NCI-H82 treated with DMSO at 0.1 percent for 48 hours (cell line): ENCODE data around the gene RHOT2.

Experiments used
- DNase-seq: peaks from one replicate; lab custom pipeline; 2025; ENCODE audit not compliant: unreplicated experiment; lab: John Stamatoyannopoulos, UW

RHOT2 gene

DNA sequence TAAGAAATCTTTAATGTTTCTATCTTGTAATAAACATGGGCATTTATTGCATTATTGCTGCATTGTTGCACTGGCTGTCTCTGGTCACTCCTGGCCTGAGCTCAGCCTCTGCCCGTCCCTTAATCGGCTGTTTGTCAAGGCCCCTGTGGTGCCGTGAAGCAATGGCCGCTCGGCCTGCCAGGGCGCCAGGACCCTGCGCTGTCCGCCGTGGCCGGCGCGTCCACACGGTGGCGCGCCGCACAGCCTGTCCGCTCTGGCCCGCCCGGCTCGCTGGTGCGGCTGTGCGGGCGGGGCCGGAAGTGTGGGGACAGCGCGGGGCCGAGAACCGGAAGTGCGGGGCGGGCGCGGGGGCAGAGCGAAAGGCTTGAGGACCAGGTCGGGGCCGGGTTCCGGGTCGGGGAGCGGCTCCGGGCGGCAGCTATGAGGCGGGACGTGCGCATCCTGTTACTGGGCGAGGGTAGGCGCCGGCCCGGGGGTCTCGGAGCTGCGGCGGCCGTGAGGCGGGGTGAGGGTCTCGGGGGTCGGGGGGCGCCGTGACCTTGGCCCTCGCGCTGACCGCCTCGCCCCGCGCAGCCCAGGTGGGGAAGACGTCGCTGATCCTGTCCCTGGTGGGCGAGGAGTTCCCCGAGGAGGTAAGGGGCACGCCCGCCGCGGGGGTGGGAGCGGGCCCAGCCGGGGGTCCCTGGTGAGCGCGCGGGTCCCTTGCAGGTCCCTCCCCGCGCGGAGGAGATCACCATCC, at the start of gene RHOT2:
Gene RHOT2 (plus strand): TSS at position 353 of the 739 bp plus-strand sequence. CDS start 68 bp downstream, at position 421.
- DNase-seq, result peak; percentile 61

DNA sequence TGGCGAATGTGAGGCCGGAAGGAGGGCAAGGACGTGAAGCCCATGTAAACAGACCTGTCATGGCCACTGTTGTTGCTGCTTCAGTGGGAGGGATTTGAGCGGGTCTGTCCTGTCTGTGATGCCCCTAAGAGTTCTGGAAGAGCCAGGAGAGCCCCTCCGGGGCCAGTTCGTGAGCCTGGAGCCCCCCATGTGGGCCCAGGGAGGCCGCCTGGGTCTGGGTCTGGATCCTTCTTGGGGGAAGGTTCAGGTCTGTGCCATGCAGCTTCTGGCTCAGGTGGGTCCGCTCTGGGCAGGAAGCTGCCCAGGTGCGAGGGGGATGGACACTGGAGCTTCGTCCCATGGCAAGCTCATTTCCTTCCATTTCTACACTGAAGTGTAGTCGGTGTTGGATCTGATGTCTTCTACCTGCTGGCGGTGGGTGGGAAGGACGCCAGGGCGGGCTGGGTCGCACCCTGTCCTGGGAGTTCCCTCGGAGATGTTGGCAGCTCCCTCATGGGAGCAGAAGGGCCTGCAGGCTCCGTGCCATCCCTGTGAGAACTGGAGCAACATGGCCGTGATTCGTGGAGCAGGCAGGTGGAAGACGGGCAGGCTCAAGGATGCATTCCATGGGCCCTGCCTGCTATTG, 48.3 kb upstream of the RHOT2 start:
- DNase-seq, result no peak

DNA sequence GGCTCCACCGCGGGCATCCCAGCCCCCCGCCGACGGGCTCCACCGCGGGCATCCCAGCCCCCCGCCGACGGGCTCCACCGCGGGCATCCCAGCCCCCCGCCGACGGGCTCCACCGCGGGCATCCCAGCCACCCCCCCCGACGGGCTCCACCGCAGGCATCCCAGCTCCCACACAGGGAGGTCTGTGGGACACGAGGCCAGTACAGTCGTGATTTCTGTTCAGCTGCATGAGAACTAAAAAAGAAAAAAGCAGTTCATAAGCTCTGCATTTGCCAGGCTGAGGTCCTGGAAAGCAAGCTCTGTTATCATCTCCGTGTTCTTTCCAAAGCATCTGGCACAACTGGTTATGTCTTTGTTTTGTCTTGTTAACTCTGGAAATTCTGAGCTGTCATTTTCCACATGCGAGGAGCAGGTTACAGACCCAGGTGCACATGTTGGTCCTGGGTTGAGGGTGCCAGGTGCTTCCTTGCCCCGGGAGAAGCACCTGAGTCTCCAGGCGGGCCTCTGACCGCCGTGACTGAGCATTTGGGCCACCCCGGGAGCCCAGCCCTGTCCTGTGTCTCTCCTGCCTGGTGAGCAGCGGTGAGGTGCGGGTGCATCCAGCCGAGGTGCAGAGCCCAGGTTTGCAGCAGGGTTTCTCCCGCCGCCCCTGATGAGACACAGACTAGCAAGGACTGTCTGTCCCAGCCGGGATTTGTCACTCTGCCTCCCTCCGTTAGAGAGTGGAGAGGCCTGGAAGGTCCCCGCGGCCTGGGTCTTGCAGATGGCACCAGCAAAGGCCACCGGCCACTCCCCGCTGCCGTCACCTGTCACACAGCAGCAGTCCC, 47.0 kb upstream of the RHOT2 start:
- no peak for DNase-seq

DNA sequence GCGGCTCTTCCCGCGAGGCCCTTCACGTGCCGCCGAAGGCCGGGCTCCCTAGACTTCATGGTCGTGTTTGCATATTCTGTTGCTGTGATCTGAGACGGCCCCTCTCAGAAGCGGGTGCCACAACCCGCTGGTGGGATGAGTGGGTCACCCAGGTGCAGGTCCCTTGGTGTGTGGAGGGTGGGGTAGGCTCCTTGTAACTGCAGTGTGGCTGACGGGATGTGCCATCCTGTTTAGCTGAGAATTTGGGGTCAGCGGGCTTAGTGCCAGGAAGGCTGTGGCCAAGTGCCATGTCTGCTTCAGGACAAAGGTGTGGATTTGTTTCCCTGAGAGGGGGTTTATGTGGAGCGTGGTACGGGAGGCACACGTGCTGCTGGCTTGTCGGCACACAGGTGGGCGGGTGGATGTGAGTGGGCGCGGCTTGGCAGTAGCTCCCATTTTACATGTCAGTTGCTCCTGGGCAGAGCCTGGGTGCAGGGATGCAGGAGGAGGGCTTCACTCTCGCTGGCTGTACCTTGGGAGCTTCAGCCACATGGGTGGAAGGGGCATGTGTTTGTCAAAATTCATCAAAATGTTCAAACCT, 46.3 kb upstream of the RHOT2 start:
- no peak for DNase-seq

DNA sequence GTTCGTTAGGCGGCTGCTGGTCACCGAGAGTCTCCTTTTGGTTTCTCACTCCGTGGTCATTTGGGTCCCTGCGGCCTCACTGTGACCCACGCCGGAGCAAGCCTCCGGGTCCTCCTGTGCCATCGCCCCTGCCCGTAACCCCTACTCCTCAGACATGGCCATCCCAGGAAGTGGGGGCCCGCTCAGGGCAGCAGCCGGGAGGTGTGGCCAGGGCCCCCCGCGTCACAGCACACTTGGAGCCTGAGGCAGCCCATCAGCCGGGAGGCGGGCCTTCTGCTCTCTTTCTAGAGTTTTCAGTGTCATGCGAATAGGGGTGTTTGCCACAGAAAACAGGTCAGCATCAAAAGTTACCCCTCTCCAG, 45.0 kb upstream of the RHOT2 start:
- DNase-seq, result no peak

DNA sequence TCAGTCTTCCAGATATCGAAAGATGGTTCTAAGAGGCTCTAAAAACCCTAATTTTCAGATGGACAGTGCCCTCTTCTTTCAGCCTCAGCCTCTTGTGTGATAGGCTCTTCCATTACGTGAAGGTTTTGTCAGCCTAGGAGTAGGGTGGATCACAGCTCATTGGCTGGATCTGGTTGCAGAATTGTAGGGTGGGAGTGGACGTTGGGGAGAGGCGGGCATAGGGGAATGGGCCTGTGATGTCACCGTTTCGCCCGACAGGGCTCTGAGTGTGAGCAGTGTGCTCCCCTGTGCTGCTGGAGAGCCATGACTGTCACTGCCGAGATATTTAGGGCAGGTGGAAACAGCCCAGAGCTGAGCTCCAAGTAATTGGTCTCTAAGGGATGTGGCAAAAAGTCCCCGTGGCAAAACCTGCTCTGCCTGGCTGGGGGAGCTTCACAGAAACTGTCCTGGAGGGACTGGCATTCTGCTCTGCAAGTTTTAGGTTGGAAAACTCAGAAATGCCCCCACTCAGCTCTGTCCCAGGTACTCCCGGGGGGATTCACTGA, 43.3 kb upstream of the RHOT2 start:
- DNase-seq, result no peak

DNA sequence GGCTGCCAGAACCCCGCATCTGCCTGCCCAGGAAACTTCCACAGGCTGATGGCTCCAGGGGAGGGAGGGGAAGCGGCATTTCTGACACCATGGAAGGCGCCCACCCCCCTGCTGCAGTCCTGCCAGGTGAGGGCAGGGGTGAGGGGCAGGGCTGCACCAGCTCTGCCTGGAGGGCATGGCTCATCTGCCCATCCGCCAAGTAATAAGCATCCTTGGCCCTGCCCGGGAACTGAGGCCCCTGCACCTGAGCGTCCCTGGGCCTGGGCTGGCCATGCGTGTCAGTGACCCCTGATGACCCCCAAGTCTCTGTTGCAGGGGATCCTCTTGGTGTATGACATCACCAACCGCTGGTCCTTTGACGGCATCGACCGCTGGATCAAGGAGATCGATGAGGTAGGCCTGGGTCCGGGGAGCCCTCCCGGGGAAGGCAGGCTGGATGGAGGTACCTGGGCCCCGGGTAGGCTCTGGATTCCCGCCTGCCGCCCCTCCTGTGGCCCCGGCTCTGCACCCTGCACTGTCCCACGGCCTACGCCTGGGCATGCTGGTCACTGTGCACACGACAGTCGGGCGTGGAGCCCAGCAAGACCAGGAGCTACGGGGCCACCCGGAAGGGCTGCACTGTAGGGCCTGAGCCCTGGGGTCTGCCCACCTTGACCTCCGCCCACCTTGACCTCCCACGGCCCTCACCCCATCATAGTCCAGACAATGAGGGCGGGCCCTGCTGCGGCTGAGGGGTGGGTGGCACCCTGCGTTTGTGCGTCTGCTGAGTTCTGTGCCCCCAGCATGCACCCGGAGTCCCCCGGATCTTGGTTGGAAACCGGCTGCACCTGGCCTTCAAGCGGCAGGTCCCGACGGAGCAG, 42.6 kb upstream of the RHOT2 start:
- DNase-seq, result no peak

DNA sequence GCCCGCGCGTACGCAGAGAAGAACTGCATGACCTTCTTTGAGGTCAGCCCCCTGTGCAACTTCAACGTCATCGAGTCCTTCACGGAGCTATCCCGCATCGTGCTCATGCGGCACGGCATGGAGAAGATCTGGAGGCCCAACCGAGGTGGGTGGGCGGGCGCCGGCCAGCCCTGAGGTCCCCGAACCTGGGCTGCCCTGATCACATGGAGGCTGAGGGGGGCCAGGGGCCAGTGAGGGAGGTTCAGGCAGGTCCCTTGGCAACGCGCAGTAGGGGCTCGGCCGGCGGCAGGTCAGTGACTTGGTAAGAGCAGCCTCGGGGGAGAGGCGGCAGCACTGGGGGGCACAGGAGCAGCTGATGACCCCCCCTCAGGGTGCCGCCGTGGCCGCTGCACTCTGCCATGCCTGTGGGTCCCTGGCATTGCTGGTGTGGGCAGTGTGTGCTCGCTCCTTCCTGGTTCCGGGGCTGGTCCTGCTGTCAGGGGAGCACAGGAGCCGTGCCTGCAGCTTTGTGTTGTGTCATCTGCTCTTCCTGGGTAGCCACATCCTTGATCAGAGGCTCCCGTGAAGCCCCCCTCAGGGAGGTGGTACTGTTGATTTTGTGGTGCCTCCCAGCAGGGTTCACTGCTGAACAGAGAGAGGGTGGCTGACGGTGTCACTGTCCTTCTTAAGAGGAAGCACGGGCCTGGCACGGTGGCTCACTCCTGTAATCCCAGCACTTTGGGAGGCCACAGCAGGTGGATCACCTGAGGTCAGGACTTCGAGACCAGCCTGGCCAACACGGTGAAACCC, 41.8 kb upstream of the RHOT2 start:
- no peak for DNase-seq

DNA sequence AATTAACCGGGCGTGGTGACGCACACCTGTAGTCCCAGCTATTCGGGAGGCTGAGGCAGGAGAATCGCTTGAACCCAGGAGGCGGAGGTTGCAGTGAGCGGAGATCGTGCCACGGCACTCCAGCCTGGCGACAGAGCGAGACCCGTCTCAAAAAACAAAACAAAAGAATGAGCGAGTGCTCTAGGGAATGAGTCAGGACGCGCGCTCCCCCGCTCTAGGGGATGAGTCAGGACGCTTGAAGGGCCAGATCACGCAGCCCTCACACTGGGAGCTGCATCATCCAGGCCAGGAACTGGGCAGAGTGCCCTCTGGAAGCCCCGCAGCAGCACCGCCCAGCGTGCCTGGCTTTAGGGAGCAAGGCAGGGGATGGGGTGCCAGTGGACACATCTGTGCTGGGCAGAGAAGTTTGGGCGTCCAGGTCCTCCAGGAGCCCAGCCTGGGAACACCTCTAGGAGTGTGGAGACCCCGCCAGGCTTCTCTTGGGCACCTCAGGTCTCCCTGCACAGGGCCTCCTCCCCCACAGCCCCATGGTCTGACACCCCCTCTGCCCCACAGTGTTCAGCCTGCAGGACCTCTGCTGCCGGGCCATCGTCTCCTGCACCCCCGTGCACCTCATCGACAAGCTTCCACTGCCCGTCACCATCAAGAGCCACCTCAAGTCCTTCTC, 41.0 kb upstream of the RHOT2 start:
- no peak for DNase-seq

DNA sequence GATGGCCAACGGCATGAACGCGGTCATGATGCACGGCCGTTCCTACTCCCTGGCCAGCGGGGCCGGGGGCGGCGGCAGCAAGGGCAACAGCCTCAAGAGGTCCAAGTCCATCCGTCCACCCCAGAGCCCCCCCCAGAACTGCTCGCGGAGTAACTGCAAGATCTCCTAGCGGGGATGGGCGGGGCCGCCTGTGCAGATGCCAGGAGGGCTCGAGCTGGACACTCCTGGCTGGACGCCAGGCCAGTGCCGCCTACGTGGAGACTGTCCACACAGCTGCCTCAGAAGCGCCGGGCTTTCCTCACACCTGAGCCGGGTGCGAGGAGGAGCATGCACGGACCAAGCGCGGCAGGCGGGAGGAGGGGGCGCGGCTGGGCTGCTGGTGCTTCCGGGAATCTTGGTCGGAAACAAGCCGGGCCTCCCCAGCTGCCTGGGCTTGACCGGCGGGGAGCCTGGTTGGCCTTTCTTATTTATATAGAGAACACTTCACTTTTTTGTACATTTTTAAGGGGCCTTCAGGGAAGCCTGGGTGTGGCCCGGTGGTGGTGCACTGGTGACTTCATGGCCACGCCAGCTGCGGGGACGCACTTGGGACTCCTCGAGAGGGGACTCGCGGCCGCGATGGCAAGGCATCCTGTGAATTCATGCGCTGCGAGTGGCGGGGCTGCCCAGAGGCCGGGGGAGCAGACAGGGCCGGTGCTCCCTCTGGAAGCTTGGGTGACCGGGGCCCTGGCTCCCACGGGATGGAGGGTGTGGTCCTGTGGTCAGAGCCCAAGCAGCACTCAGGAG, 40.3 kb upstream of the RHOT2 start:
- DNase-seq, result no peak

DNA sequence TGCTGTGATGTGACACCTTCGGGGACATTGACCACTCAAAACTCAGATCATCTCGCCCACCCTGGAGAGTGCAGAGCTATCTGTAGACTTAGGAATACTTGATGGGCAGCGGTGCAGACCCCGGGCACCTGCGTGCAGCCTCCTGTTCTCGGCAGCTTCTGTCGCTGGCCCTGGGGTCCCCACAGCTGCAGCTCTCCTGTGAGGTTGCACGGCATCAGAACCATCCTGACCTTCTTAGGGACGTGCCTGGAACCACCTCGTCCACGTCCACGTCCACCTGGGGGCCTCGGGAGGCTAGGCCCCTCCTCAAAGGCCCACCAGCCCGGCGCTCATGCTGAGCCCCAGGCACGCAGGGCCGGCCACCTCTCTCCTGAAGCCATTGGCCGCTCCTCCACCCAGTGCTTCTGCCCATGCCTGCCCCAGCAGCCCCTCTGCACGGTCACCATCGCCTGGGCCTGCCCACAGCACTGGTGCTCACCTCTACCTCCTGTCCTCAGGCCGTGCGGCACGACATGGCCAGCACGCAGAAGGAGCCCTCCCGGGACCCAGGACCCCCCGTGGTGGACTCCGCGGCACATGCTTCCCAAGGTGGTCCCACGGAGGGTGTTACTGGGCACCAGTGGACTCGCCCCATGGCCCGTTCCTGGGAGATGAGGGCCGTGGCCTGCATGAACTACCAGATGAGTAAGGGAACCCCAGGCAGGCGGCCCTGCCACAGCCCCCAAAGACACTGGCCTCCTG, 39.4 kb upstream of the RHOT2 start:
- no peak for DNase-seq

DNA sequence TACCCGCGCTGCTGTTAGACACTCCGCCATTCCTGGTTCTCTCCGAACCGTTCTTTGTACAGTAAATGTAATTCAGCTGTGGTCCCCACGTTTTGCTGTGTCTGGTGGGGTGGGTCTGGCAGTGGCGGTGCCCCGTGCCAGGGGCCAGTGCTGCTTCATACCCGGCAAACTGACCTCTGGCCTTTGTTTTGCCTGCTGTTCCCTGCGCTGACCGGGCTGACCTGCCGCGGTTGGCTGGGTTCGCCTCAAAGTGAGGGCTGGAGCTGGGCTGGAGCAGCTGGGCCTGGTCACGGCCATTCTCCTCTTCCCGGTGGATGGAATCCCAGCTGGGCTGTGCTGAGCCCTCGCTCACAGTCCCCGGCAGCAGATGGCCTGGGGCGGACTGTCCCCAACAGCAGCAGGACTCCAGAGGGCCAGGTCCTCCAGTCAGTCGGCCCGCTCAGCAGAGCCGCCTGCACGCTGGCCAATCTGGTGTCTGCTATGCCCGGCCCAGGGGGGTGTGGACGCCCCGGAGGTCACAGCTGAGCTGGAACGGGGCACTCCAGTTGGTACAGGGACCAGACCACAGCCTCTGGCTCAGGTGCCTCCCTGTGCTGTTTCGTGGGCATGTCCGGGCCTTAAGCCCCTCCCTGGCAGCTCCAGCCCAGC, 38.6 kb upstream of the RHOT2 start:
- DNase-seq, result peak; percentile 31

DNA sequence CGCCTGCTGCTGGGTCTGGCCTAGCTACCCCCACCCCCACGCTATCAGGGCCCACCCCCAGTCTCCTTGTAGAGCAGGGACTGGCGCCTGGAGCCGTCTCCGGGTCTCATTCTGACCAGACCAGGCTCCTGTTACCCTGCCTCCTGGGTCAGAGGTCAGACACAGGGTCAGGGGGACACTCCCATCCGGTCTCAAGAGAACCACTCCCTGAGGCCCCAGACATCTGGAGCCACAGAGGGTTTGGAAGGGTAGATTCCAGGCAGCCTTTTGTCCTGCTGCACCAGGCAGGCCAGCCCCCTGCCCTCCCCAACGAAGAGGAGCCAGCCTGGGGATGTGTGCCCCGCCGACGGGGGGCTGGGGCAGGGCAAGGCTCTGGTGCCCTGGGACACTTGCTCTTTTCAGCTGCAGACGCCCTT, 38.1 kb upstream of the RHOT2 start:
- DNase-seq, result no peak

DNA sequence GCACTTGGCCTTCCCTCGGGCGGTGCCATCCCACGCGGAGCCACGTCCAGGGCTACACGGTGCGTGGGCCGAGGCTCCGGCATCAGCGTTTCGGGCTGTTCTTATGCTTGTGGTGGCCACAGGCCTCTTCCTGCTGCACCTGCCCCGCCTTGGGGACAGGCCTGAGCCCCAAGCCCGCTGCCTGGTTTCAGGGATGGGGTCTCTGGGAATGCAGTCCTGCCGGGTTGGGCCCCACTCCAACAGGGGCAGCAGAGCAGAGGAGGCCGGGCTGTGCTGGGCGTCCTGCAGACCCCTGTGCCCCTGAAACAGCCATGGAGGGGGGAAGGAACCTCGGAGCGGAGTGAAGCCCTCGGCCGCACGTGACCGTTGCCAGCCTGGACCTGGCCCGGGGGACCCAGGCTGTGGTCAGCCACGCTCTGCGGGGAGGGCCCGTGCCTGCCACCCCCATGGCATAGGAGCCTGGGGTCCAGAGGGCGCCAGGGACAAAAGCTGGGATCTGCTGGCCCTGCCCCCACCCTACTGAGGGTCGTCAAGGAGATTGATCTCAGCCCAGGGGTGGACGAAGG, 37.6 kb upstream of the RHOT2 start:
- DNase-seq, result no peak

DNA sequence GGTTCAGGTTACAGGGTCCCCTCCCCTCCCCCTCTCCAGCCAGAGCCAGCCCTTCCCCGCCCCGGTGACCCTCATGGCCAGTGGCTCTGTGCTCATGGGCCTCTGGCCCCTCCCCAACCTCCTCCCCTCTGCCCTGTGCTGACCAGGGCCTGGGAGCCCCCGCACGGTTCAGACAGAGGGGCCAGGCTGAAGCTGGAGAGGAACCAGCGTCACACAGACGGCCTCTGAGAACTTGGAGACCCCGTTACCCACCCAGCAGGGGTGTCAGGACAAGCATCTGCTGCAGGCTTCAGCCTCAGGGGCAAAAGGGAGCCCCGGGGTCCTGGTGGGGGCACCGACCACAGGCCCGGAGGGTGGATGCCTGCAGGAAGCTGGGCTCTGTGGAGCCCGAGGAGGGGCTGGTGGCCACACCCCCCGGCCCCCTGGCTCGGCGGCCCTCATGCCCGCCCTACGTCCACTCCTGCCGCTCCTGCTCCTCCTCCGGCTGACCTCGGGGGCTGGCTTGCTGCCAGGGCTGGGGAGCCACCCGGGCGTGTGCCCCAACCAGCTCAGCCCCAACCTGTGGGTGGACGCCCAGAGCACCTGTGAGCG, 37.0 kb upstream of the RHOT2 start, which contains the start of gene WFIKKN1:
Gene WFIKKN1 (plus strand): TSS at position 171 of the 591 bp plus-strand sequence. CDS start 269 bp downstream, at position 440.
- no peak for DNase-seq

DNA sequence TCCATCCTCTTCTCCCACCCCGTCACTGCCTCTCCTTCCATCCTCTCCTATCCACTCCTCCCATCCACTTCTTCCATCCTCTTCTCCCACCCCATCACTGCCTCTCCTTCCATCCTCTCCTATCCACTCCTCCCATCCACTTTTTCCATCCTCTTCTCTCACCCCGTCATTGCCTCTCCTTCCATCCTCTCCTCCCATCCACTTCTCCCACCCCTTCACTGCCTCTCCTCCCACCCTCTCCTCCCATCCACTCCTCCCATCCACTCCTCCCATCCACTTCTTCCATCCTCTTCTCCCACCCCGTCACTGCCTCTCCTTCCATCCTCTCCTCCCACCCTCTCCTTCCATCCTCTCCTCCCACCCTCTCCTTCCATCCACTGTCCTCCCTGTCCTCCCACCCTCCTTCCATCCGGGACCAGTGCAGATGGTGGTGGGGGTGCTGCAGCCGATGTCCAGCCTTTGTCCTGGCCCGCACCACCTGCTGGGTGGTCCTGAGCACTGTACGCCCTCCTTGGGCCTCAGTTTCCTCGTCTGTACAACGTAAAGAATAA, 36.0 kb upstream of the RHOT2 start:
- DNase-seq, result no peak
